HG03457 (cell line): ENCODE measurements around the gene OR51E2.
A peak's percentile ranks its signal among the peaks of the same experiment; 100 is the strongest.
"Not testable (repeated sequence)": the region's sequence is repeated elsewhere in the genome, so short reads cannot be mapped to it uniquely, and the experiment has no call there.

Experiments used
- ATAC-seq: cut with Tn5 transposase; IDR thresholded peaks from one replicate; pipeline ENCODE4 v1.9.1; 2021; ENCODE audit warnings: moderate number of reproducible peaks; ENCODE audit not compliant: unreplicated experiment

Gene OR51E2

GRCh38 chr11:4697585-4697984 is at the start of gene OR51E2:
TSS of gene OR51E2 (minus strand) at chr11:4697853. CDS start at chr11:4682711, 15,142 bp downstream.
- no peak for ATAC-seq

- ATAC-seq, result no peak
Observed at GRCh38 chr11:4740735-4741134, 43.1 kb upstream of the OR51E2 start.

GRCh38 chr11:4727171-4727570 is 29.5 kb upstream of the OR51E2 start:
- no peak for ATAC-seq

GRCh38 chr11:4722616-4723534 is 25.2 kb upstream of the OR51E2 start:
- not testable (repeated sequence) for ATAC-seq

GRCh38 chr11:4714300-4714699 is 16.6 kb upstream of the OR51E2 start:
- no peak for ATAC-seq

GRCh38 chr11:4713241-4713640 is 15.6 kb upstream of the OR51E2 start:
- ATAC-seq, result no peak

- no peak for ATAC-seq
Observed at GRCh38 chr11:4704790-4705334, 7.2 kb upstream of the OR51E2 start.

- no peak for ATAC-seq
Observed at GRCh38 chr11:4704054-4704789, 6.6 kb upstream of the OR51E2 start, which contains the start of gene MMP26. TSS of gene MMP26 (plus strand) at chr11:4704784.

GRCh38 chr11:4700436-4700820 is 2.8 kb upstream of the OR51E2 start:
- ATAC-seq, result no peak

- ATAC-seq, result peak; percentile 84
Observed at GRCh38 chr11:4699697-4700435, 2.2 kb upstream of the OR51E2 start.

- no peak for ATAC-seq
Observed at GRCh38 chr11:4695442-4695841, 2.2 kb downstream of the OR51E2 start.

GRCh38 chr11:4684631-4685285 is 12.9 kb downstream of the OR51E2 start:
- no peak for ATAC-seq

GRCh38 chr11:4682623-4683419 is 14.8 kb downstream of the OR51E2 start:
- no peak for ATAC-seq

- ATAC-seq, result no peak
Observed at GRCh38 chr11:4680341-4680740, 17.3 kb downstream of the OR51E2 start.

GRCh38 chr11:4677948-4678347 is 19.7 kb downstream of the OR51E2 start:
- ATAC-seq, result no peak

- no peak for ATAC-seq
Observed at GRCh38 chr11:4673781-4674180, 23.9 kb downstream of the OR51E2 start.

GRCh38 chr11:4672470-4672869 is 25.2 kb downstream of the OR51E2 start:
- no peak for ATAC-seq

- no peak for ATAC-seq
Observed at GRCh38 chr11:4671741-4672140, 25.9 kb downstream of the OR51E2 start.

GRCh38 chr11:4665424-4665823 is 32.2 kb downstream of the OR51E2 start:
- no peak for ATAC-seq

- ATAC-seq, result no peak
Observed at GRCh38 chr11:4664786-4665185, 32.9 kb downstream of the OR51E2 start.
